GM23338 (cell line): ENCODE measurements around the gene SERPINE2. TPM values are rescaled to one million over a fixed set of nuclear protein-coding genes. Genes with fewer than 3 reads are reported as not detected.

Experiments used
- ATAC-seq: fragments of 200-7000 bp; cut with Tn5 transposase; 3 replicates; pipeline ENCODE4 v1.9.1; 2020
- DNase-seq: peaks from one replicate; pipeline ENCODE4 v3.0.0-alpha.2; 2015; ENCODE audit warnings: low spot score
- H2AFZ ChIP-seq: fragments of 200-600 bp; sonication (generic); 2 replicates; pipeline ENCODE4 v1.8.0; 2016; ENCODE audit warnings: antibody characterized with exemption, mild to moderate bottlenecking, moderate library complexity
- H3F3A ChIP-seq: fragments of 200-600 bp; sonication (generic); replicated peaks from 2 replicates; pipeline ENCODE4 v1.8.0; 2017; ENCODE audit warnings: antibody characterized with exemption, mixed run types, low read depth
- H3K27ac ChIP-seq: fragments of 200-600 bp; sonication (generic); 2 replicates; pipeline ENCODE4 v1.6.1; 2016; ENCODE audit warnings: low read depth
- H3K27me3 ChIP-seq: fragments of 200-600 bp; sonication (generic); 2 replicates; pipeline ENCODE4 v1.8.0; 2016; ENCODE audit warnings: mild to moderate bottlenecking, mixed run types, moderate library complexity; ENCODE audit not compliant: insufficient read depth
- H3K36me3 ChIP-seq: fragments of 200-600 bp; sonication (generic); 2 replicates; pipeline ENCODE4 v1.8.0; 2016; ENCODE audit warnings: mild to moderate bottlenecking; ENCODE audit not compliant: insufficient read depth
- H3K4me1 ChIP-seq: fragments of 200-600 bp; sonication (generic); 2 replicates; pipeline ENCODE4 v1.8.0; 2016; ENCODE audit warnings: mild to moderate bottlenecking, moderate library complexity; ENCODE audit not compliant: insufficient read depth
- H3K4me2 ChIP-seq: fragments of 200-600 bp; sonication (generic); 2 replicates; pipeline ENCODE4 v1.7.1; 2017; ENCODE audit warnings: mixed run types
- H3K4me3 ChIP-seq: fragments of 200-600 bp; sonication (generic); 2 replicates; pipeline ENCODE4 v1.6.1; 2016; ENCODE audit warnings: mixed run types
- H3K79me2 ChIP-seq: fragments of 200-600 bp; sonication (generic); replicated peaks from 2 replicates; pipeline ENCODE4 v1.8.0; 2017; ENCODE audit warnings: mild to moderate bottlenecking; ENCODE audit not compliant: insufficient read depth
- H3K9me2 ChIP-seq: fragments of 200-600 bp; sonication (generic); 2 replicates; pipeline ENCODE4 v1.8.0; 2017; ENCODE audit not compliant: insufficient read depth
- H4K20me1 ChIP-seq: fragments of 200-600 bp; sonication (generic); replicated peaks from 2 replicates; pipeline ENCODE4 v1.8.0; 2017; ENCODE audit warnings: mild to moderate bottlenecking; ENCODE audit not compliant: insufficient read depth
- H3K27ac Mint-ChIP-seq: 2 replicates; pipeline ENCODE4 v1.8.0; 2020; ENCODE audit warnings: inconsistent platforms, mild to moderate bottlenecking, moderate library complexity, mixed read lengths
- H3K27me3 Mint-ChIP-seq: 3 replicates; pipeline ENCODE4 v1.8.0; 2022; ENCODE audit warnings: low read depth, mild to moderate bottlenecking, moderate library complexity, mixed read lengths, inconsistent platforms; ENCODE audit not compliant: insufficient read depth, poor library complexity
- H3K36me3 Mint-ChIP-seq: 3 replicates; pipeline ENCODE4 v1.8.0; 2021; ENCODE audit warnings: low read depth, mild to moderate bottlenecking, inconsistent platforms, moderate library complexity, mixed read lengths
- H3K4me1 Mint-ChIP-seq: 3 replicates; pipeline ENCODE4 v1.8.0; 2020; ENCODE audit warnings: mild to moderate bottlenecking, inconsistent platforms, mixed read lengths
- H3K4me3 Mint-ChIP-seq: 3 replicates; pipeline ENCODE4 v1.8.0; 2021; ENCODE audit warnings: moderate library complexity, mild to moderate bottlenecking, inconsistent platforms, mixed read lengths
- H3K9me3 Mint-ChIP-seq: 3 replicates; pipeline ENCODE4 v1.8.0; 2020; ENCODE audit warnings: moderate library complexity, mild to moderate bottlenecking, inconsistent platforms, mixed read lengths
- CREB1 ChIP-seq: fragments of 250-450 bp; sonication (Bioruptor Pico); IDR thresholded peaks from 2 replicates; pipeline ENCODE4 v1.5.0; 2020; ENCODE audit warnings: low read depth, mild to moderate bottlenecking, moderate library complexity
- CTCF ChIP-seq, 2 experiments: fragments of 200-600 bp in 1 of 2; sonication (generic) in 1 of 2; conservative IDR thresholded peaks; 2 replicates each; pipeline versions ENCODE4 v1.5.1 to v1.6.1; 2016 to 2017; ENCODE audit warnings: antibody characterized with exemption in 2 of 2, low read depth in 2 of 2, mild to moderate bottlenecking in 2 of 2, moderate library complexity in 1 of 2
- ETS1 ChIP-seq: IDR thresholded peaks from 2 replicates; pipeline ENCODE4 v1.6.1; 2016; ENCODE audit warnings: antibody characterized with exemption
- EZH2 ChIP-seq: fragments of 200-600 bp; sonication (generic); IDR thresholded peaks from one replicate; pipeline ENCODE4 v1.8.0; 2017; ENCODE audit warnings: antibody characterized with exemption, mild to moderate bottlenecking, low read depth; ENCODE audit not compliant: unreplicated experiment
- EZH2phosphoT487 ChIP-seq: fragments of 200-600 bp; sonication (generic); IDR thresholded peaks from one replicate; pipeline ENCODE4 v1.8.1; 2018; ENCODE audit warnings: antibody characterized with exemption; ENCODE audit not compliant: unreplicated experiment
- JUNB ChIP-seq: IDR thresholded peaks from one replicate; pipeline ENCODE4 v1.6.1; 2016; ENCODE audit warnings: antibody characterized with exemption; ENCODE audit not compliant: unreplicated experiment
- NANOG ChIP-seq: IDR thresholded peaks from 2 replicates; pipeline ENCODE4 v1.6.1; 2016; ENCODE audit warnings: antibody characterized with exemption, borderline replicate concordance
- REST ChIP-seq: IDR thresholded peaks from one replicate; pipeline ENCODE4 v1.6.1; 2018; ENCODE audit warnings: antibody characterized with exemption; ENCODE audit not compliant: unreplicated experiment
- ZNF114 ChIP-seq: fragments of 250-450 bp; sonication (Bioruptor Pico); IDR thresholded peaks from 2 replicates; pipeline ENCODE4 v1.5.0; 2020; ENCODE audit warnings: mild to moderate bottlenecking, moderate library complexity
- ZNF331 ChIP-seq: fragments of 250-450 bp; sonication (Bioruptor Pico); IDR thresholded peaks from 2 replicates; pipeline ENCODE4 v1.5.0; 2020; ENCODE audit warnings: low read depth, mild to moderate bottlenecking, moderate library complexity
- polyA plus RNA-seq: library from polyadenylated mRNA; unstranded; fragments of >200 nt; fragmentation: Nextera tagmentation; extraction: Ambion mirVana; gene quantifications from 2 replicates; pipeline ENCODE4 v1.2.1, GENCODE V29; 2016
- total RNA-seq: library from RNA; depleted of rRNA; stranded (reverse); fragments of >200 nt; shearing (Covaris generic); gene quantifications from 2 replicates; pipeline ENCODE4 v1.2.3, GENCODE V29; 2014

The SERPINE2 gene
- total and polyA plus RNA-seq, 2 experiments from 2014 or later: 38.6 to 44.2 TPM

GRCh38 chr2:223950448-223951347 lies 88.4 kb downstream of the SERPINE2 start:
- Histone ChIP-seq H3K4me2 (peak overlapping the region; percentile 36), H3K9me2 (no peaks in the 10 kb centered on the region), H3K4me3 (no peak overlapping the region), H3K79me2 (0 out of 2 replicates have a peak, but pooled peaks cover 6% of the 10 kb centered on the region), H3K27ac (no peak overlapping the region), H3K36me3 (no peaks in the 10 kb centered on the region), H3F3A (no peaks in the 10 kb centered on the region), H3K4me1 (peaks cover 38% of the 10 kb centered on the region), H2AFZ (no peak overlapping the region), H3K27me3 (no peaks in the 10 kb centered on the region), H4K20me1 (no peaks in the 10 kb centered on the region)
- Mint-ChIP-seq H3K4me1 (peaks cover 46% of the 10 kb centered on the region), H3K9me3 (no peaks in the 10 kb centered on the region), H3K27ac (peak overlapping the region; percentile 43; the same call in 1 of the 2 replicates), H3K4me3 (0 out of 3 replicates have a peak overlapping the region, but pooled peaks have one; percentile 3), H3K27me3 (peaks cover 9% of the 10 kb centered on the region), H3K36me3 (no peaks in the 10 kb centered on the region; the same call in 2 of the 3 replicates)
- ATAC-seq: peak; percentile 43
- no peak for TF ChIP-seq CREB1
- TF ChIP-seq ETS1: no peak
- no peak for TF ChIP-seq ZNF331 (CRISPR knock-in tag)
- TF ChIP-seq REST: no peak
- no peak for TF ChIP-seq EZH2
- TF ChIP-seq EZH2phosphoT487: no peak
- no peak for TF ChIP-seq NANOG
- TF ChIP-seq CTCF (conservative IDR thresholded peaks at IDR 0.05; ENCODE audit: low read depth in 2 of 2): no peak
- TF ChIP-seq JUNB: no peak
- no peak for TF ChIP-seq ZNF114
- DNase-seq: peak; percentile 44
